GM12865 (cell line): Measurements from ENCODE around the gene CLPX.

Experiments used
- DNase-seq: peaks from one replicate; pipeline ENCODE4 v3.0.0; 2010; ENCODE audit warnings: low read depth
- H3K4me3 ChIP-seq: 2 replicates; pipeline ENCODE4 v1.5.1; 2011; ENCODE audit warnings: mild to moderate bottlenecking, low read depth, low read length, control low read depth
- CTCF ChIP-seq: IDR thresholded peaks from 2 replicates; pipeline ENCODE4 v1.5.1; 2011; ENCODE audit warnings: low read length, control low read depth, low read depth, inconsistent platforms; ENCODE audit not compliant: insufficient read depth; ENCODE audit errors: missing control alignments

The CLPX gene

DNA sequence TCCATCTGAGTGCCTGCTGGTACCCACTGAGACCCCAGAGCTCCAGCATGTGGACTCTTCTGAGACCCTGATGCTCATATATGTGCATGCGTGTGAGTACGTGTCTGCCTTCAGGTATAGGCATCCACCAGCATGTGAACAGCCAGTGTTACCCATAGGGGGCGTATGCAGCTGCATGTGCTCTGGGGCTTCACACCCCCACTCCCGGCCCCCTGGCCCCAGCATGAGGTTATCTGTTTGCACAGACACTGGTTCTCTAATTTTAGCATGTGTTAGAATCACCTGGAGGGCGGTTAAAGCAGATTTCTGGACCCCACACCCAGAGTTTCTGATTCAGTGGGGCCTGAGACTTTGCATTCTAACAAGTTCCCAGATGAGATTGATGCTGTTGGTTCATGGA, 27.0 kb upstream of the CLPX start:
- H3K4me3 ChIP-seq: no peak overlapping the region
- peak; percentile 66 for DNase-seq
- TF ChIP-seq CTCF: peak; percentile 71

DNA sequence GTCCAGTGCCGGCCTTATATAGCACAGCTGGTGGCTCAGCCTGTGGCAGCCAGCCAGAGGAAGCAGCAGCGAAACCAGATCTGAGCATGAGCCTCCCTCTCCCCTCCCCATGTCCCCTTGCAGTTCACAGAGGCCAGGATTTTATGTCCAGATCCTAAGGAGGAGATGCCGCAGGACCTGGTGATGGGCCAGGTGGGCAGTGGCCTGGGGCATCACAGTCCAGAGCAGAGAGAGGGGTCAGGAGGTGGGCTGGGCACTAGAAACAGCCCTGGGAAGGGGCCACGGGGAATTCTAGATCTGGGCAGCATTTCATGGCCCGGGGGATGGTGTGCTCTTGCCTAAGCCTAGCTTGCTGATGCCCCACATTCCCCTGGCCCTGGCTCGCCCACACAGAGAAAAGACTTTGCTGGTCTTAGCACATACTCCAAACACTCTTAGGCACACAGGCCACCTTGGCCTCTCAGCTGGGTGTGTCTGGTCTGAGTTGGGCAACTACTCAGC, 26.4 kb upstream of the CLPX start:
- no peak for TF ChIP-seq CTCF
- no peak for DNase-seq
- H3K4me3 ChIP-seq: no peak overlapping the region

GRCh38 chr15:65210770-65211481, 25.8 kb upstream of the CLPX start, which contains the start of gene CILP:
Gene CILP (minus strand): TSS chr15:65211473. CDS start chr15:65209755, 1,718 bp downstream.
- DNase-seq: no peak
- no peak for TF ChIP-seq CTCF
- H3K4me3 ChIP-seq: no peak within 1 kb of the TSS

DNA sequence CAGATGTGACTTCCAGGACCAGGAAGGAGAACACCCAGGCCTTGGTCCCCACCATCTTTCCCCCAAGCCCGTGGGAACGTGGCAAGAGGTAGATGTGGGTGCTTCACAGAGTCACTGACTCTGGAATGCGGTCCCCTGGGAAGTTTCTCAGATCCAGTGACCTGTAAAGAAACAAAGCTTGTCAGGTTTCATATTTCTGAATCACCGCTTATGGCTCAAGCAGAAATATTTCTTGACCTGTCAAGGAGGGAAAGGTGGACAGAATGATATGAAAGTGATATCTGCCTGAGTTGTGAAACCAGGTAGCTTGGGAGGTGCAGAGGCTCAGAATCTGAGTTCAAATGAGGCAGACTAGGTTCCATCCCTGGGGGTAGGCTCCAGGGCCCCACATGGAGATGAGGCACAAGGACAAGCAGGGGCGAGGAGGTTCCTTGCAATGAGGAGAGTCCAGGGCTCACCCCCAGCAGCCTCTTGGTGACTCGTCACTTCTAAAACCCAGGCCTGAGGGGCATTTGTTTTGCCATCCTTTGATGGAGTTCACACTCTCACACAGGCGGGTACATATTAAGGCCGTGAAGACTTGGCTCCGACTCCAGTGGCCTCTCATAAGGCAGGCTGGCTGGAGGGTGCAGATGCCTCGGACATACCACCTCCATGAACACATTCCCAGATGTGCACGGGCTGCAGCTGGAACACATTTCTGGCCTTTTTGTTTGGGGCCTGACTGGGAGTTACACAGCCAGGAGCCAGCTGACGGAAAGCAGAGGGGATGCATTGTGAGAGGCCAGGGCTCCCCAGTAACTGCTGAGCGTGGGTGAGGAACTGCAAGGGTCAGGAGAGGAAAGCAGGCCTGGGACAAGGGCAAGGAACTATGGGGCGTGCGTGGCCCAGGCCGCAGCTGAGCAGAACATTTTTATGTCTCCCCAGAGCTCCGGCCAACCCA, 24.8 kb upstream of the CLPX start:
- TF ChIP-seq CTCF: no peak
- no peak for DNase-seq
- no peak overlapping the region for H3K4me3 ChIP-seq

DNA sequence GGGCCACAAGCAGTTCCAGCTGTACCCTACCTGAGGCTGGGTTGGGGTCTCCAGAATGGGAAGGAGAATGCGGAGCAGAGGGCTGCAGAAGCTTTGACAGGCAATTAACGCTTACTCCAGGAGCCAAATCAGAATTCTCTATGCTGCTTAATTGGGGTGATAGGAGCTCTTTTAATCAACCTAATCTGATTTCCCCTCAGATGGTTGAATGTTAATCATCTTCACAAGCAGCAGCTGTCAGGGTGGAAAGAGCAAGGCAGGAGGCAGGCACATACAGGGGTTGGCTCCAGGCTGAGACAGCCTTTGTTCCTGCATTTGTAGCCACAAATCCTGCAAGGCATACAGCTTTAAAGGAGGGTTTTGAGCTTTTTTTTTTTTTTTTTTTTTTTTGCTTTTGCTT, 23.5 kb upstream of the CLPX start:
- TF ChIP-seq CTCF: no peak
- DNase-seq: no peak
- no peak overlapping the region for H3K4me3 ChIP-seq

GRCh38 chr15:65207280-65207840, 22.2 kb upstream of the CLPX start:
- DNase-seq: no peak
- no peak for TF ChIP-seq CTCF
- H3K4me3 ChIP-seq: no peak overlapping the region
